OCI-LY3 (cell line): Measurements from ENCODE around the gene GRIK4.

Experiments
- EZH2phosphoT487 ChIP-seq: fragments of 200-600 bp; shearing (Covaris generic); IDR thresholded peaks from 2 replicates; pipeline ENCODE4 v1.6.1; 2018; ENCODE audit warnings: antibody characterized with exemption, mixed run types, low read depth
- TF ChIP-seq, protein P1 (sequence below): fragments of 200-600, 300-600 bp; sonication (generic); IDR thresholded peaks from 2 replicates; pipeline ENCODE4 v1.5.1; 2014; ENCODE audit warnings: antibody characterized with exemption, low read length, low read depth

GRCh38 chr11:120883404-120884080 lies 372.0 kb downstream of the GRIK4 start:
- TF ChIP-seq, protein P1, sequence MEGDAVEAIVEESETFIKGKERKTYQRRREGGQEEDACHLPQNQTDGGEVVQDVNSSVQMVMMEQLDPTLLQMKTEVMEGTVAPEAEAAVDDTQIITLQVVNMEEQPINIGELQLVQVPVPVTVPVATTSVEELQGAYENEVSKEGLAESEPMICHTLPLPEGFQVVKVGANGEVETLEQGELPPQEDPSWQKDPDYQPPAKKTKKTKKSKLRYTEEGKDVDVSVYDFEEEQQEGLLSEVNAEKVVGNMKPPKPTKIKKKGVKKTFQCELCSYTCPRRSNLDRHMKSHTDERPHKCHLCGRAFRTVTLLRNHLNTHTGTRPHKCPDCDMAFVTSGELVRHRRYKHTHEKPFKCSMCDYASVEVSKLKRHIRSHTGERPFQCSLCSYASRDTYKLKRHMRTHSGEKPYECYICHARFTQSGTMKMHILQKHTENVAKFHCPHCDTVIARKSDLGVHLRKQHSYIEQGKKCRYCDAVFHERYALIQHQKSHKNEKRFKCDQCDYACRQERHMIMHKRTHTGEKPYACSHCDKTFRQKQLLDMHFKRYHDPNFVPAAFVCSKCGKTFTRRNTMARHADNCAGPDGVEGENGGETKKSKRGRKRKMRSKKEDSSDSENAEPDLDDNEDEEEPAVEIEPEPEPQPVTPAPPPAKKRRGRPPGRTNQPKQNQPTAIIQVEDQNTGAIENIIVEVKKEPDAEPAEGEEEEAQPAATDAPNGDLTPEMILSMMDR = no peak
- TF ChIP-seq EZH2phosphoT487 = no peak
